Liver (tissue), 2 donors: ENCODE measurements around the gene CDC42SE2.

Experiments
- CTCF ChIP-seq: fragments of 150-350 bp; IDR thresholded peaks from 2 replicates; pipeline ENCODE4 v1.5.1; 2017; ENCODE audit warnings: improper control_type of control experiment, low read depth, low read length; ENCODE audit not compliant: missing input control
- MAX ChIP-seq: IDR thresholded peaks from 2 replicates; pipeline ENCODE4 v1.6.1; 2016; ENCODE audit warnings: antibody characterized with exemption
- REST ChIP-seq: IDR thresholded peaks from 2 replicates; pipeline ENCODE4 v1.6.1; 2016; ENCODE audit warnings: antibody characterized with exemption, mild to moderate bottlenecking
- YY1 ChIP-seq: IDR thresholded peaks from 2 replicates; pipeline ENCODE4 v1.6.1; 2016; ENCODE audit warnings: antibody characterized with exemption, mild to moderate bottlenecking
- donor health status: healthy.

GRCh38 chr5:131400585-131400984 lies 136.7 kb downstream of the CDC42SE2 start:
- TF ChIP-seq CTCF (no peak), REST (no peak), YY1 (no peak), MAX (no peak)
